Choroid plexus epithelial cell (primary cell): ENCODE data around the gene MTHFD1L.

Experiments
- DNase-seq: peaks from one replicate; pipeline ENCODE4 v3.0.0-alpha.2; 2010; ENCODE audit warnings: low read depth
- H3K4me3 ChIP-seq: 2 replicates; pipeline ENCODE4 v1.5.1; 2011; ENCODE audit warnings: low read depth, mild to moderate bottlenecking, control low read depth, low read length, moderate library complexity
- TF ChIP-seq, protein P1 (sequence below): conservative IDR thresholded peaks from 2 replicates; pipeline ENCODE4 v1.5.1; 2011; ENCODE audit warnings: low read depth, mild to moderate bottlenecking, control low read depth, inconsistent platforms, low read length, moderate library complexity

The MTHFD1L gene

DNA sequence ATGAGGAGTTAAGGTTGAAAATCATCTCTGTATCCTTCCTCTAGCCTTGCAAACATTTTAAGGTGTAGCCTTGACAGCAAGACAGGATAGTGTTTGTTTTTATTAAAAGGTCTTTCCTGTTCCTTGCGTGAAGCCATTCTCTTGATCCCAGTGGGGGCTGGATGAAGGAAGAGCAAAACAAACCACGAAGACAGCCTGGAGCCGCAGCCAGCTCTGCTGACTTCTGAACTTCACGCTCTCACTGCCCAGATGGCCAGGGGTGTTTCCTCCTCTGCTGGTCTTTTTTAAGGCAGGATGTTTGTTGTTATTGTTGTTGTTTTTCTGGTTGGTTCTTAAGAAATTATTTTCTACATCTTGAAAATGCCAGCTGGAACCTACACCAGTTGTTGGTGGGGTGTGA, 156.4 kb downstream of the MTHFD1L start:
- peak; percentile 67 for DNase-seq
- no peak overlapping the region for H3K4me3 ChIP-seq
- TF ChIP-seq, protein P1, sequence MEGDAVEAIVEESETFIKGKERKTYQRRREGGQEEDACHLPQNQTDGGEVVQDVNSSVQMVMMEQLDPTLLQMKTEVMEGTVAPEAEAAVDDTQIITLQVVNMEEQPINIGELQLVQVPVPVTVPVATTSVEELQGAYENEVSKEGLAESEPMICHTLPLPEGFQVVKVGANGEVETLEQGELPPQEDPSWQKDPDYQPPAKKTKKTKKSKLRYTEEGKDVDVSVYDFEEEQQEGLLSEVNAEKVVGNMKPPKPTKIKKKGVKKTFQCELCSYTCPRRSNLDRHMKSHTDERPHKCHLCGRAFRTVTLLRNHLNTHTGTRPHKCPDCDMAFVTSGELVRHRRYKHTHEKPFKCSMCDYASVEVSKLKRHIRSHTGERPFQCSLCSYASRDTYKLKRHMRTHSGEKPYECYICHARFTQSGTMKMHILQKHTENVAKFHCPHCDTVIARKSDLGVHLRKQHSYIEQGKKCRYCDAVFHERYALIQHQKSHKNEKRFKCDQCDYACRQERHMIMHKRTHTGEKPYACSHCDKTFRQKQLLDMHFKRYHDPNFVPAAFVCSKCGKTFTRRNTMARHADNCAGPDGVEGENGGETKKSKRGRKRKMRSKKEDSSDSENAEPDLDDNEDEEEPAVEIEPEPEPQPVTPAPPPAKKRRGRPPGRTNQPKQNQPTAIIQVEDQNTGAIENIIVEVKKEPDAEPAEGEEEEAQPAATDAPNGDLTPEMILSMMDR = no peak

DNA sequence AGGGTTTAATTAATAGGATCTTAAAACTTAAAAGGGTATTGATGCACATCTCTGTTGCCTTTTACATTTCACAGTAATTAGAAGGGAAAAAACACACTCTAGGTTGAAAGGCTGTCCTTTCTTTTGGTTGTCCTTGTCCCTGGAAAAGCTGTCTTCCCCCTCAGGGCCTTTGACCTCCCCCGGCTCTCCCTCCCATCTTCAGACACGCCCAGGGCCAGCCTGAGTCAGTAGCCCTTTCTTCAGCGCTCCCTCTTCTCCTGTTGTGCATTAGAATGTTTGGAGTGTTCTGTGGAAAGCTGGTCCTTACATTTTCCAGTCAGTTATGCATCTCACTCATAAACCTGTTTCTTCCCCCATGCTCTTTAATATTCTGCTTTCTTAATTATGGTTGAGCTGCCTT, 157.0 kb downstream of the MTHFD1L start:
- H3K4me3 ChIP-seq = no peak overlapping the region
- no peak for DNase-seq
- TF ChIP-seq, protein P1 = no peak

DNA sequence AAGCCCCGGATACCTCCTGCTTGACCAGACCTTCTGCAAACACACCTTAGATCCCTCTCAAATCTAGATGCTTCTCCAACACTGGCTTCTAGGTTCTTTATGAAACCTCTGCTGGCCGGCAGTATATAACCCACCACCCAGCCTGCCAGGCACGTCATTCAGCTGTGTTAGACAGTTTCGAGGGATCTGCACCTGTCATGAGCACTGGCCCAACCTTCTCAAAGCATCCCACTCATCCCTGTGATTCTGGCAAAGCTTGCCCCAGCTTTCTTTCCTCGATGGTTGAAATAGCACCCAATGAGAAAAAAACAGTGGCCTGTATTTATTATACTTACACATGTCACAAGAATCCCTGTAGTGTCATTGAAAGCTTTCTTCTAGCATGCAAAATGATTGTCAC, 157.8 kb downstream of the MTHFD1L start:
- H3K4me3 ChIP-seq = no peak overlapping the region
- no peak for DNase-seq
- TF ChIP-seq, protein P1 = no peak

DNA sequence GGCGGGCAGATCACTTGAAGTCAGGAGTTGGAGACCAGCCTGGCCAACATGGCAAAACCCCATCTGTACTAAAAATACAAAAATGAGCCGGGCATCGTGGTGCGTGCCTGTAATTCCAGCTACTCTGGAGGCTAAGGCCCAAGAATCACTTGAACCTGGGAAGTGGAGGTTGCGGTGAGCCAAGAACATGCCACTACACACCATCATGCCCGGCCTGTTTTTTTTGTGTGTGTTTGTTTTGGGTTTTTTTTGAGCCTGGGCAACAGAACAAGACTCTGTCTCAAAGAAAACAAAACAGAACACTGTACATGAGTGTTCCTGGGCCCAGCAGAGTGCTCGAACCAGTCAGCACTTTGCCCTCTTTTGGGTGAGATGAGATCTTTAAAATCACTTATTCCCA, 159.1 kb downstream of the MTHFD1L start:
- no peak for DNase-seq
- TF ChIP-seq, protein P1 = no peak
- H3K4me3 ChIP-seq = no peak overlapping the region

DNA sequence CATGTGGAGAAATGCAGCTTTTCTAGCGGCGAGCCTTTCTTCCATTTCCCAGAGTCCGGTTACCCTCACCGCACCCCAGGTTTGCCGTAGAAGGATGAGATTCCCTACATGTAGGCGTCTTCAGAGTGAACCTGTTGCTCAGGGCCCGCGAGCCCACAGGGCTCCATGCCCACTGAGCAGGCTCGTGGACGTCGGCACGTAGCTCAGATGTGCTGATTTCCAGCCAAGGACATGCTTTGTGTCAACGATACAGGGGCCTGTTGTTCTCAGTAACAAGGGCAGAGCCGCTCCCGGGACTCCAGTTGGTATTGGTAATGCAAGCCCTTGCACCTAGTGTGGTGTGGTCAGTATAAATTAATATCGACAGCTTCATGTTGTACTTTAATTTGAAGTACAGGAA, 159.6 kb downstream of the MTHFD1L start:
- no peak overlapping the region for H3K4me3 ChIP-seq
- TF ChIP-seq, protein P1 = no peak
- no peak for DNase-seq

DNA sequence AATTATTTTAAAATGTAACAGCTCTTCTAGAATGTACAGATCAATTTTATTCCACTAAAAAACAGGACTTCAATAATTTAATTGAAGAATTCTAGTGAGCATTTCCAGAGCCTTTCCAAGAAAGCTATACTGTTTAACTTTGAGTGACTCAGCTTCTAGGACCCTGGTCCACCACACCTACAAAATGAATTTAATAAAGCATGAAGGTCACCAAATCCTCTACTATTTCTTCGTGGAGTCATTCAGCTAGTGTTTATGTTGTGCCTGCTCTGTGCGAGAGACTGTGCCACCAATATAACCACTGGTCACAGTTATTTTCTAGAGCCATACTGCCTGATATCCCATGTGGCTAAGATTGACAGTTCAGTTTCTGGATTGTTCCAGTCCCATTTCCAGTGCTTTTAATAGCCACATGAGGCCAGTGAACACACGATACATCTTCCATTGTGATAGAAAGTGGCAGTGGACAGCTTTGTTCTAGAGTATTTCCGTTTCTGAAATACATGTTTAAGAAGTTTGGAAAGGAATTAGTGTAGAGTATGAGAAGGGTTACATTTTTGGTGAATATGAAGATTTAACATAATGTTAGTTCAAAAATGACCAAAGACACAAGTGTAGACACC, 160.7 kb downstream of the MTHFD1L start:
- no peak for DNase-seq
- no peak overlapping the region for H3K4me3 ChIP-seq
- TF ChIP-seq, protein P1 = no peak

DNA sequence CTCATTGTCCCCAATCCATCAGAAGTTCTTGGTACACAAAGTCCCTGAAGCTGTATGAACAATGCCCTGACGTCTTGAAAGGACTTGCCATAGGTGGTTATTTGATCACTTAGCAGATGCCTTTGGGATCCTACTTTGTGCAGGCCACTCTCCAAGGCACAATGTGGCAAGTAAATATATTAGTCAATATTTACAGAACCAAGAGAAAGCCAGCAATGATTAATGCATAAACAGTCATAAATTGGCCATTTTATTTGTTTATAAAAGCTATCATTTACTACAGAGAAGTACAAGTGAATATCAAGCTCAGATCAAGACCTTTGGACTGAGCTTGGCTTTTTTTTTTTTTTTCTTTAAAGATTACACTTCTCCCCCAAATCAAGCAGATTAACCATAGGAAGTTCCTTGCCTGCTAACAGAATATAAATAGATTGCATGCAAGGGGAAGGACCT, 161.8 kb downstream of the MTHFD1L start:
- DNase-seq = no peak

More for the DNA sequence above, 161.8 kb downstream of the MTHFD1L start:
- TF ChIP-seq, protein P1 = no peak
- H3K4me3 ChIP-seq = no peak overlapping the region
